Measurements from ENCODE around the gene CACFD1. TPM values are rescaled to one million over a fixed set of nuclear protein-coding genes. Genes with fewer than 3 reads are reported as not detected.

Gene CACFD1
- total RNA-seq (2022; extraction: Qiagen RNA extraction): 3.9 to 5.2 TPM (median 4.4 TPM) in 5 replicates

DNA sequence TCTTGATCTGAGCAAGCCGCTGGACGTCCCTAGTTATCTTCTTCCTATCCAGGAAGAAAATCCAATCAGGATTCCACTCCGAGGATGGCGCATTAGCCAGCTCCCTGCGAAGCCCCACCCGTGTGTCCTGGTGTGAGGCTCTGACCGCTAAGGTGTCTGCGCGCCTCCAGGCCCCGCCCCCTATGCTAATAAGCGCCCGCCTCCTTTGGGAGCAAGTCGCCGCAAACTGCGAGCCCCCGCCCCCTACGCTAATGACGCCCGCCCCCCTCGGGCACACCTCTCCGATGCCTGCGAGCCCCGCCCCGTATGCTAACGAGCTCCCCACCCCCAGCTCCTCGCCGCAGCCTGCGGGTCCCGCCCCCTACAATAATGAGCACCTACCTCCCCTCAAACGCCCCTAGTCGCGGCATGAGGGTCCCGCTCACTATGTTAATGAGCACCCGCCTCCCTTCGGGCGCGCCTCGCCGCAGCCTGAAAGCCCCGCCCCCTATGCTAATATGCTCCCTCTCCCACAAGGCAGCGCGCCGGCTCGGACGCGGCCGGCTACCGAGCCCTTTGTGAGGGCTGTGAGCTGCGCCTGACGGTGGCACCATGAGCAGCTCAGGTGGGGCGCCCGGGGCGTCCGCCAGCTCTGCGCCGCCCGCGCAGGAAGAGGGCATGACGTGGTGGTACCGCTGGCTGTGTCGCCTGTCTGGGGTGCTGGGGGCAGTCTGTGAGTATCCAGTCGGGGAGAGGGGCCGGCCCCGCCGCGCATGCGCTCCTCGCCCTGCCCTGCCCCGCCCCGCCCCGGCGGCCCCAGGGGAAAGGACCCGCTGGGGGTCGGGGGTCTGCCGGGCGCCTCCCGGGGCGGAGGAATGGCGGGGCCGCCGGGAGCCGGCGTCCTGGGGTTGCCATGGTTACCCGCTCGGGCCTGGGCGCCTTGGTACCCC, at the start of gene CACFD1:
Gene CACFD1 (plus strand): TSS at position 503 of the 929 bp plus-strand sequence. CDS start 89 bp downstream, at position 592.

GRCh38 chr9:133417541-133418461, 42.0 kb upstream of the CACFD1 start, which contains the start of gene REXO4:
Gene REXO4, minus strand, starts transcription at chr9:133418010. Its CDS starts 166 bp downstream, at chr9:133417844.

GRCh38 chr9:133421615-133422542, 37.9 kb upstream of the CACFD1 start, which contains the start of gene ADAMTS13:
Gene ADAMTS13, plus strand, starts transcription at chr9:133422367. Its CDS starts 77 bp downstream, at chr9:133422444.

DNA sequence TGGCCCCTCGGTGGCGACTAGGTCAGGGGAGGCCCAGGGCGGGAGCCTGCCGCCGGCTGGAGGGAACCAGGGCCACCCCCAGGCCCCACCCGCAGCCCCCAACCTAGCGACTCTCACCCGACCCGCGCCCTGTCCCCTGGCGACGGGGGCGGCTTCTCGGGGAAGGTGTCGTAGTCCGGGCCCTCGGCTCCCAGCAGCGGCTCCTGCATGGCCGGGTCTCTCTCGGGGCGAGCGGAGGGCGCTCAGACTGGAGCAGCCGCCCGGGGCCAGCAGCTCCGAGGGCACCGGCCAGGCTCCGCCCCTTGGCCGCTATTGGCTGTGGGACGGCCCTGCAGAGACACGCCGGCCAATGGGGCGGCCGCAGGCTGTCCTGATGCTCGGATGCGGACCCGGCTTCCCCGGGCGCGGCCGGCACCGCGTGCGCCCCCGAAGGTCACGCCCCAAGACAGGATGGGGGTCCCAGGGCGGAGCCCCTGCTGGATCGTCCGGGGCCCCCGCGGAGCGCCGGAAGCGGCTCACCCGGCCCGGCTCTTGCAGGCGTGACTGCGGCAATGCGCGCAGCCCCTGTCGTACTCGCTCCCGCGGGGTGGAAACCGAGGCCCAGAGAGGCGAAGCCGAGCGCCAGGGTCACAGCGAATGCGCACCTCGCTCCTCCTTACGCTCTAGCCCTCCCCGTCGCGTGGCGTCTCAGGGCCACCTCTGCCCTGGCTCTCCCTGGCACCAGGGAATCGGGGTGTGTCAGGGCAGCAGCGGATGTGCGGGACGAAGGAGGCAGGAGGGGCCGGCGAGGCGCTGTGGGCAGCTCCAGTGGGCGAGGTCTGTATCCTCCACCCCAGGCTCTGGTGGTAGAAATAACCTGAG, 19.3 kb downstream of the CACFD1 start, which contains the start of gene SLC2A6:
Gene SLC2A6 (minus strand): TSS at position 249 of the 861 bp plus-strand sequence. CDS start 40 bp downstream, at position 209.

Other genes with a start within 250 kb of the CACFD1 start
- not detected in 5 replicates for gene ABO, start 184.8 kb upstream of the CACFD1 start, total RNA-seq (2022; extraction: Qiagen RNA extraction)
- 21.5 to 29.5 TPM (median 24.1 TPM) in 5 replicates for gene SURF6, start 123.8 kb upstream of the CACFD1 start, total RNA-seq (2022; extraction: Qiagen RNA extraction)
- gene MED22, start 111.8 kb upstream of the CACFD1 start, total RNA-seq (2022; extraction: Qiagen RNA extraction): 24.5 to 31.5 TPM (median 29.3 TPM) in 5 replicates
- 3,185 to 3,532 TPM (median 3,382 TPM) in 5 replicates for gene RPL7A, start 111.8 kb upstream of the CACFD1 start, total RNA-seq (2022; extraction: Qiagen RNA extraction)
- gene SURF1, start 103.5 kb upstream of the CACFD1 start, total RNA-seq (2022; extraction: Qiagen RNA extraction): 33.4 to 49.3 TPM (median 45.1 TPM) in 5 replicates
- 37.7 to 50.1 TPM (median 45.7 TPM) in 5 replicates for gene SURF2, start 103.4 kb upstream of the CACFD1 start, total RNA-seq (2022; extraction: Qiagen RNA extraction)
- 193 to 208 TPM (median 196 TPM) in 5 replicates for gene SURF4, start 83.9 kb upstream of the CACFD1 start, total RNA-seq (2022; extraction: Qiagen RNA extraction)
- 0.53 to 1.2 TPM (median 0.81 TPM) in 5 replicates for gene STKLD1, start 83.6 kb upstream of the CACFD1 start, total RNA-seq (2022; extraction: Qiagen RNA extraction)
- 32.4 to 36.5 TPM (median 32.9 TPM) in 5 replicates for gene REXO4, start 42.0 kb upstream of the CACFD1 start, total RNA-seq (2022; extraction: Qiagen RNA extraction)
- gene ADAMTS13, start 37.6 kb upstream of the CACFD1 start, total RNA-seq (2022; extraction: Qiagen RNA extraction): 0.51 to 0.73 TPM (median 0.56 TPM) in 5 replicates
- 16.7 to 23.1 TPM (median 19.9 TPM) in 5 replicates for gene SLC2A6, start 19.1 kb downstream of the CACFD1 start, total RNA-seq (2022; extraction: Qiagen RNA extraction)
- gene MYMK, start 65.0 kb downstream of the CACFD1 start, total RNA-seq (2022; extraction: Qiagen RNA extraction): not detected in 5 replicates
- gene ADAMTSL2, start 74.7 kb downstream of the CACFD1 start, total RNA-seq (2022; extraction: Qiagen RNA extraction): not detected in 5 replicates
- gene FAM163B, start 149.4 kb downstream of the CACFD1 start, total RNA-seq (2022; extraction: Qiagen RNA extraction): not detected in 5 replicates
- gene DBH, start 176.4 kb downstream of the CACFD1 start, total RNA-seq (2022; extraction: Qiagen RNA extraction): not detected in 5 replicates